Activated CD4-positive, alpha-beta T cell treated with anti-CD3 and anti-CD28 coated beads, Interleukin-2, amount 50 U/mL, for 4 hours (primary cell): Measurements from ENCODE around the gene GPATCH8.
"Not testable (repeated sequence)": the region's sequence is repeated elsewhere in the genome, so short reads cannot be mapped to it uniquely, and the experiment has no call there.

ENCODE experiments used
- DNase-seq, 2 experiments: peaks; one replicate each; pipeline ENCODE4 v3.0.0-alpha.2; 2020

Gene GPATCH8

DNA sequence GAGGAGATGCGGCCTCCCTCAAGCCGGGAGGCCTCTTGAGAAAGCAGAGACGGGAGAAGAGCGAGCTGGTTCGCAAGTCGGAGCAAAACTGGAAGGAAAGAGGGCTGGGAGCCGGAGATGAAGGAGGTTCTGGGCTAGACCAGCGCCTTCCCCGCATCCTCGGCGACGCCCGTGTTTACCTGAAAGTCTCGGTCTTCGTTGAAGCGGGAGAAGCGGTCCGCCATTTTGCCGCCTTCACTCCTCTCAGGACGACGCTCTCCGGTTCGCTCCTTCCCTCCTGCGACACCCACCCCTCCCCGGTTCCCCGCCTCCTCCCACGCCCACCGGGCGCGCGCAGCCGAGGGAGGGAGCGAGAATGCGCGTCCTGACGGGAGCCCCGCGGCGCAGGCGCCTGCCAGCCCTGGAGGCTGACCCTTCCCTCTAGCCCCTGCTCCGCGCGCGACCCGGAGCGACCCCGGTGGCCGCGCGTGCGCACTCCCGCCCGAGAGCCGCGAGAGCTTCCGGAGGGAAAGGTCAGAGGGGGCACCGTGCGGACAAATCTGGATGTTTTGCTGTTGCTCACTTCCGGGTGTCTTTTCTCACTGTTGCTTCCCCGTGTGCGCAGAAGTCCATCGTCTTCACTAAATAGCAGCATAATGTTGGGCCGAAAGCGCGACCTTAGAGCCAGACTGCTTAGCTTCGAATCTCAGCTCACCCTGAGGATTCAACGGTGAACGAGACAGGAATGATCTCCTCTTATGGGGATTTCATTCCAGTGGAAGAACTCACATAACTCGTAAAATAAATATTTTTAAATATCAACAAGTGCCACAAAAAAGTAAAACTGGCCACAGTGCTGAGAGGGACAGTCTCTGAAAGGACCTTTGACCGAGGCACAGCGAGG lies at the start of gene GPATCH8:
Gene GPATCH8 (minus strand): TSS at position 260 of the 883 bp plus-strand sequence. CDS start 36 bp downstream, at position 224.
- peak; percentile 87 to 90 for DNase-seq

DNA sequence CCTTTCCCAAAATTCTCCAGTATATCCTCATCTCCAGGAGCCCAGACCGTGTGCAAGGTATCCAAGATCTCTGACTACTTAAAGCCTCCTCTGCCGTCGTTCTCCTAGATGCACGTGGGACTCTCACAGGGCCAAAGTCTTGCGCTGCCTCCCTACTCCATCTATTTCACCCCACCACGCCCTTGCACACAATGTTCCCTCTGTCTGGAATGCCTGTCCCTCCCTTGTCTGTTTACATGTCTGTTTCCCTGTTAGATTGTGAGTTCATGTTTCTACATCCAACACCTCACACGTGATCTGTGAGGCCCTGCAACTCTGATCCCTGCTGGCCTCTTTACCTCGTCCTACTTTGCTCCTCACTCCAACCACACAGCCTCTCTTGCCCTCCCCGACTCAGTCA lies 49.2 kb upstream of the GPATCH8 start:
- no peak for DNase-seq

DNA sequence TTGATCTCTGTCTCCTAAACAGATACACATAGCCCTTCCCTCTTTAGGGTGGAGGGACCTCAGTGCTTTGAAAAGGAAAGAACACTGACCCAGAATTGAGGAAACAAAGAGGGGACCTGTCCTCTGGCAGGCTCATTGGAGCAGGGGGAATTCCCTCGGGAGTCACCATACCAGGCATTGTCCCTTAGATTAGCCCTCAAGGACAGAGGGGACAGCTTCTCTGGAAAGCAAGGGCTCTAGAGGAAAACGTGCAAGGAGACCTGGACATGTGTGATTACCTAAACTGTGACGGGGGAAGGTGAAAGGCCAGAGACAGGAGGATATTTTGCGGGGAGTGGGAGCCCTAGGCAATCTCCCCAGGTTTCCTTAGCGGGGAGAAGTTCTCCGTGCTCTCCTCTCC lies 46.5 kb upstream of the GPATCH8 start:
- no peak for DNase-seq

DNA sequence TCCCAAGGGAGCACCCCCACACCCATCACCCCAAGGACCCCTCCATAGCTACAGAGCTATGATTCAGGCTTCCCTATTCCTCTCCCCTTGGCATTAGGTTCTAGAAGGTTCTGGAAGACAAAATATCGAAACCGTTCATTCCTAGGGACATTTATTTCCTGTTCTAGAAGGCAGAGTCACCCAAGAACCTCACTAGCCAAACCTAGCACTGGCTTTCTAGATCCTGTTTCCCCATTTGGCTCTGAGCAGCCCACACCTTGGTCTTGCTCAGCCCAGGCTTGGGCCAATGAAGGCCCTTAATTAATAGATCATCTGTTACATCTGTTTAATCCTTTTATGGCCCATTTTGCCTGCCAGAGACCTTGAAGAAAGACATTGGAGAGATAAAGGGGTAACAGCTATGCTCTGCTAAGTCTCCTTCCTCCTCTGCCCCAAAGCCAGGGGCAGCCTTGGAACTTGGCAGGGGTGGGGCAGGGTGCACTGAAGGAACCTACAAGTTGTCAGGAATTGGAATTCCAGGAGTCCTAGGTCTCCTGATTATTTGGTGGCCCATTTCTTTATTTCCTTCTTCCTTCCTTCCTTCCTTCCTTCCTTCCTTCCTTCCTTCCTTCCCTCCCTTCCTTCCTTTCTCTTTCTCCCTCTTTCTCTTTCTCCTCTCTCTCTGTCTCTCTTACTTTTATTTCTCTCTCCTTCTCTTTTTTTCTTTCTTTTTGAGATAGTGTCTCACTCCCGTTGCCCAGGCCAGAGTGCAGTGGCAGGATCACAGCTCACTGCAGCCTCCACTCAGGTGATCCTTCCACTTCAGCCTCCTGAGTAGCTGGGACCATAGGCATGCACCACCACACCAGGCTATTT lies 45.4 kb upstream of the GPATCH8 start:
- DNase-seq = no peak

DNA sequence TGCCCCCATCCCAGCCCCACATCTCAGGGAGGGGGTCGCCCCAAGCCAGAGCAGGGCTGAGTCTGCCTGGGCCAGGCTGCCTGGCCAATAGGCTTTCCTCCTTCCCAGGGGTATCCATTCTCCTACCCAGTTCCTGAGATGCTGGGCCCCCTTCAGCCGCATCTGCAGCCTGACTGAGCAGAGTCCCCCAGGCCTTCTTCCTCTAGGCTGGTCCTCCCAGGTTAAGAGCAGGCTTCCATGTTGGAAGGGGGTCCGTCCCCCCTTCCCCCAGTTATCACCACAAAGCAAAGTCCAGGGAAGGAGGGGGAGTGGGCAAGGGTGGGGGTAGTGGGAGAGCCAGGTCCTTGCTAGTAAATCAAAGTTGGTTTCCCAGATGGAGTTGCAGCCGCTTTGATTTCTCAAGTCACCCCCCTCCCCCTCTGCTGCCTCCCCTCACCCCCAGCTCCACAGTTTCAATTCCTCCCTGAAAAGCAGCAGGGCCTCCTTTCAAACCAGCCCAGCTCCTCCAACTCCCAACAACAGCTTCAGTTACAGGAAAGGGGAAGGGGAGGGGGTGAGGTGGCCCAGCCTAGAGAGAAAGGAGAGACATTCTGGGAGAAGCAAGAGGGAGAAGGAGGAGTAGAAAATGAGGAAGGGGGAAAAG lies 44.5 kb upstream of the GPATCH8 start:
- DNase-seq = no peak

DNA sequence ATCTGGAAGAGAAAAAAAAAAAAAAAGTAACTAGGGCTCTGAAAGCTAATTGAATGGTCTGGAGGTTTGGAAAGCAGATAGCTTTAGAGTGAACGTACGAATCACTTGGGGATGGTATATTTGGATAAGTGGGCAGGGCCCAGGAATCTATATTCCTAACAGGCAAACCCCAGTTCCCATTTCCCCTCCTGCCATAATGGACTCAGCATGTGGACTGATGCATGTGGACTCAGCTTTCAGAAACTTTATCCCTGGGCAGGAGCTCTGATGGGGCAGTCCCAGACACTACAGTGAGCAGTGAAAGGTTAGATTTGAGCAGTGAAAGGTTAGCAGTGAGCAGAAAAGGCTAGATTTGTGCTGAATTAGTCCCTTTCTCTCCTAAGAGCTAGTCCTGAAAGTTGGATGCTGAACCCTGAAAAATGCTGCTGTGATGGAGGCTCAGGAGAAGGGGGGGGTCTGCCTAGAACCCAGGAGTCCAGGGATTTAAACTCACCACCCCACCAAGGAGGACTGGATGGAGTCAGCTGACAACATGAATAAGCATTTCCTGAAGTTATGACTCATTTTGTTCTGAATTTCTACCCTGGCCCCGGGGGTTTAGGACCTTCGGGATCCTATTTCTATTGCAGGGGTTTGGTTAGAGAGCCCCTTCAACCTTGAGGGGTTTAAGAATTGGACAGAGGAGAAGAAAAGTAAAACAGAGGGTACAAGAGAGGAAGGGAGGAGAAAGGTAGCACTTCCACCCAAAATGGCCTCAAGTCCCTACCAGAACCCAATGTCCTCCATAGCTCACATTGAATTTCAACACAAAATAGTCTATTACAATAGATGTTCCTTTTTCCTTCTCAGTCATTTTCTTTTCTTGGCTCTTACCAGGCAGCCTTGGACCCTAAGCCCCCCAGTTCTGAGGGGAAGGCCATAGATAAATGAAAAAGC lies 43.7 kb upstream of the GPATCH8 start:
- DNase-seq = no peak

DNA sequence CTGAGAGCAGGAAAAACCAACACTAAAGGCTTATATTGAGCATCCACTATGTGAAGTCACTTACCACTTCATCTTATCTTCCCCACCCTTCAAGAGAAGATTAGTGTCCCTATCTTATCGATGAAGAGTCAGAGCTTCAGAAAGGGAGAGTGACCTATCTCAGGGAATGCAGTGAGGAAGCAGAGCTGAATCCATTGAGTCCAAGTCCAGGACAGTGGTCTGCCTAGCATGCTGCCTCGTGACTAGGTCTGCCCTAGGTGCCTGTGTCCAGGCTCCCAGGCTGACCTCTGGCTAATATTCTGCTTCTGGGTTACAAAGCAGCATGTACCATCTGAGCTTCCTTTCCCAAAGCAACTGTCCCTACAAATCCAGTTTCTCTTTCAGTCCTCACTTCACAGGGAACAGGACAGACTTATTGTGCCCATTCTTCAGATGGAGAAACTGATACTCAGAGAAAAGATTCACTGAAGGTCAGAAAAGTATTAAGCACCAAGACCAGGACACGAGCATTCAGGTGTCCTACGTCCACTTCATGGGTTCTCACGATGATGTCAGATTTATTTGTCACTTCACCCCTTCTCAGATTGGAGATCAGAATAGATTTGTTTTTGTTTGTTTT lies 40.8 kb upstream of the GPATCH8 start:
- no peak for DNase-seq

DNA sequence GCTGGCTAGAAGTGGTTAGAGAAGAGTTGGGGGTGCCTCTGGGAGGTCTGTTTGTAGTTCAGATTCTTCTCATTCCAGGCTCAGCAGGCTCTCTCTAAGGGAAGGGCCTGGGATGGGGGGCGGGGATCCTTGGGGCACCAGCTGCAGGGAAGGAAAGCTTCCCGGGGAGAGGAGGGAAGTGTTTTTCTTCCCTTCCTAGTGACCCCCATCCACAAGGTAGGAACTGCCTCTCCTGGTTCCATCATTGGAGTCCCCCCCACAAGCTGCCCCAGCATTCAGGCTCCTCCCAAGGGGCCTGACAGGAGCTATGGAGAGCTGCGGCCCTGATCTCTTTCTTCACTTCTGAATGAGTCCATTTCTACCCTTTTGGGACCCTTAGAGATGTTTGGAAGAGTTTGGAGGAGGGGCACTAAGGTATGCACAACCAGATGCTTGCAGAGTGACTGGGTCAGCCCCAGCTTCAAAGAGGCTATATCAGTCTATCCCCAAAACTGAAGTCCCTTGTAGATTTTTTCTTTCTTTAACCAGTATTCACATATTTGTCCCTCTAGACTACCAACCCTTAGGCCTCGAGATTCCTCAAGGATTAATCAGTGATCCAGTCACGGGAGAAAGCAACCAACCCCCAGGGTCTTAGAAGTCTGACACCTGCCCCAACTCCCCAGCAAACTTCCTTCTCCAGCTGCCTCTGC lies 40.2 kb upstream of the GPATCH8 start:
- DNase-seq = no peak

DNA sequence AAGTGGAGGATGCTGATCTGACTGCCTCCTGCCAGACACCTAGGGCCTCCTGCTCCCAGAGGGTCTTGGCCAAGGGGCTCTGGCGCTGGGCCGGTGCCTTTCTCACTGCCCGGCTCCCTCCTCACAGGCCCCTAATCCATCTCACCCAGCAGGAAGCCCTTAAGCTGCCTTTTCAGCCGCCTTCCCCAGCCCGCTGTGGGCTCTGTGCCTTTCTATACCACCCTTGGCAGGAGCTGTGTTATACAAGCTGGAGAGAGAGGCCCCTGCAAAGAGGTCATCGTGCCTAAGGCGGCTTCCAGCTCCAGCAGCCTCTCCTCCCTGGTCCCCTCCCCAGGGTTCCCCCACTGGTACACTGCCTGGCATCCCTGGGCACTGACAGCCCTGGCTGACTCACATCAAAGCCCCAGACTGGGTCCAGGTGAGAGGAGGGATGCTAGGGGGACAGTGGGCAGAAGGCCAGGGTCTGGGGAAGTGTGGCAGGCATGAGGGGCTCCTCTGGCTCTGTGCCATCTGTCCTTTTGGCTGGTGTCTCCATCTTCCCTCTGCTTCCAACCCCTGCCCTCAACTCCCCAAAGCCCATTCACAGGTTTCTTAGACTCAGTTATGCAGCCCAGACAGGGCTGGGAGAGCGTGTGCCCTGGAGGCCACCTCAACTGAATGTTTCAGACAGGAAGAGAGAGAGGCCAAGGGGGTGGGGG lies 38.8 kb upstream of the GPATCH8 start:
- no peak for DNase-seq

DNA sequence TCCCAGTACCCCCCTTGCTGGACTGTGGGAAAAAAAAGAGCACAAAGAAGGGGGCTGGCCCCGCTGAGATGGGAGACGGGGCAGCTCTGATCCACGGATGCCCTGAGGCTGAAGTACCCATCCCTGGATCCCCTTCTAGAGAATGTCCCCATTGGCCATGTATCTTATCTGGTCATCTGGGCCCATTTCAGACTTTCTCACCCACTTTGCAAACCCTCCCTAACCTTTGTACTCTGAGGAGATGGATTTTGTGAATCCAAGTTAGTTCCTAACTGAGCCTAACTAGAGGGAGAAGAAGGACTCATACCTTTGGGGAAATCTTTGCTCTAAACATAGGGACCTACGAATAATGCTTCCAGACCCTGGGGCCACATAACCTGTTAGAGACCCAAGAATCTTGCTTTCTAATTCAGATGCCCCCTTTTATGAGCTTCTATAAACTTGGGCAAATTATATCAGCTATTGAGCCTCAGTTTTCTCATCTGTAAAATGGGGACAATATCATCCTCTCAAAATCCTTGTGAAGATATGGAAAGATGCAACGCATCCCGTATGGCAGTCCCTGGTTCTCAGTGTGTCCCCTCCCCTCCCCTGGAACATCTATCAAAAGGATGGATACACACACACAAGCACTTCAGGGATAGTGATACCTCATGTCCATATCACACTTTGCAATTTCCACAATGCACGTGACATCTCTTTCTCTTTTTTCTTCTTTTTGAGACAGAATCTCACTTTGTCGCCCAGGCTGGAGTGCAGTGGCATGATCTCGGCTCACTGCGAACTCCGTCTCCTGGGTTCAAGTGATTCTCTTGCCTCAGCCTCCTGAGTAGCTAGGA lies 37.3 kb upstream of the GPATCH8 start:
- DNase-seq = no peak

DNA sequence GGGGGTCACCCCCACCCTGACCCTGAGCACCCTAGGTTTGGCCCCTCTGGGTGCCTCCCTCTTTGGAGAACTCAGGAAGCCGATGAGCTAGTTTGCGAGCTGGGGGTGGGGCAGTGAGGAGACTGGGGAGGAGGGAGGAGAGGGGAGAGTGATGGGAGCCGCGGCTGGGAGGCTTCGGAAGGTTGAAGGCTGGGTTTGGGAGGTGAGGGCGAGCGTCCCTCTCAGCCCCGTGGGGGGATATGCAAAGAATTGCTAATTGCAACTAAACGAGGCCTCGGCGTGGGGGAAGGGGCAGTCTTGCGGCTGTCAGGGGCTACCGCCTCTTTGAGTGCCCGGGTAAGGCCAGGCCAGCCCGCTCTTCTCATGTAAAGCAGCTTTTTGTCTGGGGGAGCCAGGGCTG lies 36.5 kb upstream of the GPATCH8 start:
- DNase-seq = no peak

DNA sequence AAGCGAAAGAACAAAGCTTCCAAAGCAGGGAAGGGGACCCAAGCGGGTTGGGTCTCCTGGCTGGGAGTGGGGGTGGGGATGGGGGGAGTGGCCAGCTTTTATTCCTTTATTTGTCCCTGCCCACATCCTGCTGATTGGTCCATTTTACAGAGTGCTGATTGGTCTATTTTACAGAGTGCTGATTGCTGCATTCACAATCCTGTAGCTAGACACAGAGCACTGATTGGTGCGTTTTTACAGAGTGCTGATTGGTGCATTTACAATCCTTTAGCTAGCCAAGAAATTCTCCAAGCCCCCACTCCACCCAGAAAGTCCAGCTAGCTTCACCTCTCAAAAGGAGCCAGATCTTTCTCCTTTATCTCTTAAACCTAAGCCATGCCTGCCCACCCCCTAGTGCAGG lies 34.7 kb upstream of the GPATCH8 start:
- DNase-seq = not testable (repeated sequence)

DNA sequence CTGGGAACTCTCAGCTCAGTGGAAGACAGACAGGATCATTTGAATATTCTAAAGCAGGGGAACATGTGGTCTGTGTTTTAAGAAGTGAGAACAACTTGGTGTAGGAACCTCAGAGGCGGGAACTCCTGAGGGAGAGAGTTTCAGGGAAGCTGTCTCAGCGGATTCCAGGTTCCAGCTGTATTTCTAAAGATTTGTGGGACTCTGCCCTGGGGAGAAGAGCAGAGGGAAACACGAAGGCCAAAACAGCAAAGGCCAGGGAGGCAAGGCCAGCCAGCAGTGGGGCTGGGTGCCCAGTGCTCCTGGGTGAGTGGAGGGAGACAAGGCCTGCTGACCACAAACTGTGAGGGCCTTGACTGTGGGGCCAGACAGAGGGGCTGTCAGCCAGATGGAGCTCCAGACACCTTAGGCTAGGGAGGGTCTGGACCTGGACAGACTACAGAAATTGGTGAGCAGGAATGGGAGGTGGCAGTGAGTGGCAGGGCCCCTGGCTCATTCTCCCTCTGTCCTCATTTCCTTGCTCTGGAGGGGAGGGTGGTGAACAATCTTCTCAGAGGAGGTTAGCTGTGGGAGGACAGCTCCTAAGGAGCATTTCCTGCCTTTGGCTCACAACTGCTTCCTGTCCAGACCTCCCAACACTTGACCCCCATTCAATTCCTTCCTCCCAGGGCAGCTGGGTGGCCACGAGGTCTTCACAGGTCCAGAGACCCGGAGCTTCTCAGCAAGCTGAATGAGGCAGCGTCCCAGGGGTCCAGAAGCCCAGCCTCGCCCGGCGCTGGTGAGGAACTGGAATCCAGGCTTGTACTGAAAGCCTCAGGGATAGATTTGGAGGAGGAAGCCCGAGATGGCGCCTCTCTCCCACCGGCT lies 33.1 kb upstream of the GPATCH8 start:
- no peak for DNase-seq

DNA sequence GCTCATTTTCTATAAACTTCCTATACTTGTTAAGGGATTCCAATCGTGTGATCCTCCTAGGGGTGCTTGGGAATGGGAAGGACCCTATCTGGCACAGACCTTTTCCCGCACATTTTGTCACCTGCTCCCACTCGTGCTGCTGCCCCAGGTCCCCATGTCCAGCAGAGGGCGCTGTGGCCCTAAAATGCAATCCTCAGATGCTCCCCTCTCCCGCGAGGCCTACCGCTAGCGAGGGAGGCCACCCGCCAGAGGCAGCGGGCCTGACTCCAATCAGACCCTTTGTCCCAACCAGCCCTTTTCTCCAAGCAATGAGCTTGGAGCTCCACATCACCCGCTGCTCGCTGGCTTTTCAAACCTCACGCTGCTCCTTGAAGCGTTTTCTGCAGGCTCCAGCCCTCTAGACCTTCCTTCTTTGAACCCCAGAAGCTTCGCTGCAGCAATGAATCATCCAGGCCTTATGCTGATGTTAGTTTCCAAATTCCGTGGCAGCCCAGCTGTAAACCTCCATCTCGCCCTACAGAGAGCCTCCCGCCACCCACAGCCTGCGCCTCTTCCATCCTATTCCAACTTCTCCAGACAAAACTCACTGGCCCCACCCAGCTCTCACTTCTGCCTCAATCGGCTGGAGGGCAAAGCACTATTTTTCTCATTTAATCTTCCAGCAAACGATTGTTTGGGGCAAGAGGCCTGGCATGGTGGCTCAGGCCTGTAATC lies 30.5 kb upstream of the GPATCH8 start:
- DNase-seq = peak; percentile 84 to 86

DNA sequence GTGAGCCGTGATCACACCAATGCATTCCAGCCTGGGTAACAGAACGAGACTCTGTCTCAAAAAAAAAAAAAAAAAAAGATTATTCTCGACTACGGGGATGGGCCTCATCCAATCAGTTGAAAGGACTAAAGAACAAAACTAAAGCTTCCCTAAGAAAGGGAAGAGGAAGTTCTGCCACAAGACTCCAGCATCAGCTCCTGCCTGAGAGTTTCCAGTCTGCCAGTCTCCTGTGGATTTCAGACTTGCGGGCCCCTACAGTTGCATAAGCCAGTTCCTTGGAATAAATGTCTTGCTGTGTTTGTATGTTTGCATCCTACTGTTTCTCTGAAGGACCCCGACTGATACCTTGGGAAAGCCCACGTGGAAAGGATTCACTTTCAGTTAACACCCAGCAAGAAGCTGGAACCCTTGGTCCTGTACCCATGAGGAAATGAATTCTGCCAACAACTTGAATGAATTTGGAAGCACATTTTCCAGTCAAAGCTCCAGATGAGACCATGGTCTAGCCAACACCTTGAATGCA lies 27.8 kb upstream of the GPATCH8 start:
- no peak for DNase-seq

DNA sequence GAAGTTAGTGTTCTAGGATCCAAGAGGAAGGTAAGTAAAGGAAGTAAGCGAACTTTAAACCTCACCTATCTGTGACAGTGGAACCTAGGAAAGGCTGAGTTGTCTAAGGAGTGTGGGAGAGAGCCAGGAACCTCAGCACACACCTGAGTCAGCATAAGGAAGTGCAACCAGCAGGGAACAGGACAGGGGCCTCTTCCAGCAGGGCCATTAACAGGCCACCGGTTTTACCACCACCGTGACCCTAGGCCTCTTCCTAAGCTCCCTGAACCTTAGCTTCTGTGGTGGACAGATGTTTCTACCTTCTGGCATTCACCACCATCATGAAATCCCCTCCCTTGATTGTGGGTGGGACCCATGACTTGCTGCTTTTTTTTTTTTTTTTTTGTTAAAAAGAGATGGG lies 26.7 kb upstream of the GPATCH8 start:
- no peak for DNase-seq

DNA sequence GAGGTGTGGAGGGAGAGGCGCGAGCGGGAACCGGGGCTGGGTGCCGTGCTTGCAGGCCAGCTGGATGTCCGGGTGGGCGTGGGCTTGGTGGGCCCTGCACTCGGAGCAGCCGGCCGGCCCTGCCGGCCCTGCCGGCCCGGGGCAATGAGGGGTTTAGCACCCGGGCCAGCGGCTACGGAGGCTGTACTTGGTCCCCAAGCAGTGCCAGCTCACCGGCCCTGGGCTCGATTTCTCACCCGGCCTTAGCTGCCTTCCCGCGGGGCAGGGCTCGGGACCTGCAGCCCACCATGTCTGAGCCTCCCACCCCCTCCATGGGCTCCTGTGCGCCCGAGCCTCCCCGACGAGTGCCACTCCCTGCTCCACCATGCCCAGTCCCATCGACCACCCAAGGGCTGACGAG lies 24.7 kb upstream of the GPATCH8 start:
- DNase-seq = no peak

DNA sequence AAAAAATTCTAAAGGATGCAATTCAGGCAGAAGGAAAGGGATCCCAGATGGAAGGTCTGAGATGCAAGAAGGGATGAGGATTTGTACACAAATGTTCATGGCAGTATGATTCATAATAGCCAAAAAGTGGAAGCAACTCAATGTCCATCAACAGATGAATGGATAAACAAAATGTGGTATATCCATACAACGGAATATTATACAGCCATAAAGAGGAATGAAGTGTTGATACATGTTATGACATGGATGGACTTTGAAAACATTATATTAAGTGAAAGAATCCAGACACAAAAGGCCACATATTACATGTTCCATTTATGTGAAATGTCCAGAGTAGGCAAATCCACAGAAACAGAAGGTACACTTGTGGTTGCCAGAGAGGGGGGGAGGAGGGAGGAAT lies 23.9 kb upstream of the GPATCH8 start:
- no peak for DNase-seq
